B cell (primary cell): Measurements from ENCODE around the gene CBR4. TPM values are rescaled to one million over a fixed set of nuclear protein-coding genes. Genes with fewer than 3 reads are reported as not detected.

Experiments used
- ATAC-seq: fragments of 200-7000 bp; cut with Tn5 transposase; one replicate; pipeline ENCODE4 v1.10.0; 2021; ENCODE audit warnings: low read depth, mild to moderate bottlenecking, moderate number of reproducible peaks, moderate library complexity
- CTCF ChIA-PET: fragments of 350-600 bp; sonication (Branson Sonifier 250); formaldehyde crosslinking; loops from one replicate; lab custom pipeline; 2021; ENCODE audit warnings: antibody characterized with exemption, inconsistent platforms; lab: Charles Lee
- POLR2A ChIA-PET: fragments of 350-600 bp; sonication (Branson Sonifier 250); formaldehyde crosslinking; loops from one replicate; lab custom pipeline; 2021; ENCODE audit warnings: antibody characterized with exemption; lab: Charles Lee
- DNase-seq: peaks from one replicate; pipeline ENCODE4 v3.0.0; 2013
- H2AFZ ChIP-seq: 2 replicates; pipeline ENCODE4 v1.6.1; 2012; ENCODE audit warnings: mild to moderate bottlenecking, low read depth, low read length; ENCODE audit not compliant: insufficient read depth, poor library complexity, severe bottlenecking
- H3K27ac ChIP-seq, 2 donors: 1 replicate in 1 of 2; 2 replicates in 1 of 2; pipeline ENCODE4 v1.5.1; 2012 to 2013; ENCODE audit warnings: low read length in 2 of 2, mild to moderate bottlenecking in 2 of 2, moderate library complexity in 1 of 2
- H3K27me3 ChIP-seq, 4 experiments: fragments of 200-600 bp in 1 of 4; sonication (generic) in 1 of 4; replicated peaks in 1 of 4; 1 replicate in 2 of 4; 2 replicates in 2 of 4; pipeline versions ENCODE4 v1.6.1 to v1.7.0; 2013 to 2016; ENCODE audit warnings: low read length in 3 of 4, mild to moderate bottlenecking in 2 of 4, mixed read lengths in 1 of 4, moderate library complexity in 1 of 4; ENCODE audit not compliant: insufficient read depth in 4 of 4, control insufficient read depth in 3 of 4; ENCODE audit errors: control extremely low read depth in 1 of 4
- H3K36me3 ChIP-seq, 2 experiments: replicated peaks in 1 of 2; 1 replicate in 1 of 2; 2 replicates in 1 of 2; pipeline versions ENCODE4 v1.6.1 to v1.7.1; 2013; ENCODE audit warnings: low read length in 1 of 2; ENCODE audit not compliant: insufficient read depth in 2 of 2, control insufficient read depth in 1 of 2; ENCODE audit errors: control extremely low read depth in 1 of 2, extremely low read depth in 1 of 2
- H3K4me1 ChIP-seq, 2 donors: fragments of 200-600 bp in 1 of 2; sonication (generic) in 1 of 2; 1 replicate in 1 of 2; 2 replicates in 1 of 2; pipeline versions ENCODE4 v1.5.1 to v1.6.1; 2013 to 2017; ENCODE audit warnings: low read length in 2 of 2; ENCODE audit not compliant: control insufficient read depth in 2 of 2, insufficient read depth in 2 of 2
- H3K4me2 ChIP-seq: replicated peaks from 2 replicates; pipeline ENCODE3; 2012; ENCODE audit warnings: mild to moderate bottlenecking, low read depth, low read length; ENCODE audit not compliant: poor library complexity, severe bottlenecking
- H3K4me3 ChIP-seq, 5 experiments: fragments of 200-600 bp in 1 of 5; sonication (generic) in 1 of 5; 1 replicate in 3 of 5; 2 replicates in 2 of 5; pipeline versions ENCODE4 v1.5.1 to v1.7.0; 2011 to 2016; ENCODE audit warnings: low read length in 4 of 5, mild to moderate bottlenecking in 4 of 5, low read depth in 2 of 5, control low read depth in 1 of 5, moderate library complexity in 1 of 5; ENCODE audit not compliant: insufficient read depth in 1 of 5; ENCODE audit errors: control extremely low read depth in 1 of 5, extremely low read depth in 1 of 5
- H3K79me2 ChIP-seq: fragments of 200-600 bp; sonication (generic); one replicate; pipeline ENCODE4 v1.6.0; 2016; ENCODE audit warnings: low read length; ENCODE audit not compliant: control insufficient read depth, insufficient read depth
- H3K9ac ChIP-seq: fragments of 200-600 bp; sonication (generic); 2 replicates; pipeline ENCODE4 v1.6.1; 2017; ENCODE audit warnings: mild to moderate bottlenecking, low read length, moderate library complexity
- H3K9me3 ChIP-seq, 3 donors: one replicate each; pipeline versions ENCODE4 v1.6.1 to v1.7.1; 2013; ENCODE audit warnings: low read length in 2 of 3; ENCODE audit not compliant: control insufficient read depth in 2 of 3, insufficient read depth in 1 of 3; ENCODE audit errors: control extremely low read depth in 1 of 3
- H4K20me1 ChIP-seq: 2 replicates; pipeline ENCODE4 v1.6.0; 2012; ENCODE audit warnings: mild to moderate bottlenecking, low read length; ENCODE audit not compliant: insufficient read depth, control insufficient read depth, poor library complexity, severe bottlenecking
- H3K27ac Mint-ChIP-seq: one replicate; pipeline ENCODE4 v1.8.0; 2021; ENCODE audit warnings: mixed read lengths
- H3K27me3 Mint-ChIP-seq: one replicate; pipeline ENCODE4 v1.8.0; 2021; ENCODE audit warnings: mixed read lengths
- H3K4me1 Mint-ChIP-seq: one replicate; pipeline ENCODE4 v1.8.0; 2021; ENCODE audit warnings: mixed read lengths
- H3K4me3 Mint-ChIP-seq: one replicate; pipeline ENCODE4 v1.8.0; 2021; ENCODE audit warnings: mixed read lengths
- H3K9me3 Mint-ChIP-seq: one replicate; pipeline ENCODE4 v1.8.0; 2022; ENCODE audit warnings: mixed read lengths; ENCODE audit not compliant: insufficient read depth
- CTCF ChIP-seq: fragments of 200-600 bp; IDR thresholded peaks from one replicate; pipeline ENCODE4 v1.8.0; 2022; ENCODE audit warnings: antibody characterized with exemption, mild to moderate bottlenecking
- EZH2 ChIP-seq: IDR thresholded peaks from 2 replicates; pipeline ENCODE4 v1.6.1; 2012; ENCODE audit warnings: borderline replicate concordance, low read depth, mild to moderate bottlenecking, moderate library complexity, low read length; ENCODE audit not compliant: insufficient read depth, poor library complexity, severe bottlenecking
- WGBS: methylation state at CpG from one replicate; pipeline ENCODE4 v1.1.5; 2013; ENCODE audit warnings: missing lambda C conversion rate; ENCODE audit not compliant: insufficient coverage; 5-methylcytosine and 5-hydroxymethylcytosine counted together
- intact Hi-C: fragments of 100-400 bp; cut with micrococcal nuclease; formaldehyde crosslinking; loops from one replicate; pipeline ENCODE4 v1.10.0; 2022
- polyA plus RNA-seq: library from polyadenylated mRNA; depleted of rRNA; stranded (reverse); fragments of >200 nt; gene quantifications from 2 replicates; pipeline ENCODE4 v1.2.3, GENCODE V29; 2012
- total RNA-seq, 2 donors: library from RNA; stranded (reverse); fragments of 120-200 nt in 1 of 2; gene quantifications; 1 replicate in 1 of 2; 2 replicates in 1 of 2; pipeline versions ENCODE4 v1.2.3 to v1.2.4, GENCODE V29; 2013 to 2022

The CBR4 gene
- total and polyA plus RNA-seq, 2 donors (not counting 1 experiment from before 2014, with no cell fraction given) = 7.9 to 32.1 TPM

GRCh38 chr4:169051761-169052593, 41.9 kb upstream of the CBR4 start:
- CTCF ChIA-PET = no interaction called here

GRCh38 chr4:169050881-169051760, 41.1 kb upstream of the CBR4 start:
- no peak for TF ChIP-seq CTCF
- TF ChIP-seq EZH2 = no peak
- 89% methylated on average over 6 of the region's 9 CpGs for WGBS
- H3K4me3 Mint-ChIP-seq = no peak overlapping the region
- no peaks in the 10 kb centered on the region for H3K79me2 ChIP-seq
- H3K27ac ChIP-seq = no peak overlapping the region
- H3K4me1 ChIP-seq = no peaks in the 10 kb centered on the region
- no peak overlapping the region for H3K27ac Mint-ChIP-seq
- H3K9me3 ChIP-seq = no peaks in the 10 kb centered on the region
- H3K9me3 Mint-ChIP-seq = no peaks in the 10 kb centered on the region
- no peaks in the 10 kb centered on the region for H3K36me3 ChIP-seq
- no peaks in the 10 kb centered on the region for H4K20me1 ChIP-seq
- CTCF ChIA-PET = no interaction called here
- H3K4me3 ChIP-seq = no peak overlapping the region
- no peak overlapping the region for H3K4me2 ChIP-seq
- intact Hi-C loops = no loop called here
- no peak overlapping the region for H3K9ac ChIP-seq
- POLR2A ChIA-PET = interaction anchor here (0.6 kb wide), 1 partner anchor 165 kb away, joined by 3 read pairs; no protein-coding TSS in a partner anchor
- H2AFZ ChIP-seq = no peak overlapping the region
- H3K4me1 Mint-ChIP-seq = no peaks in the 10 kb centered on the region
- ATAC-seq (no peak), DNase-seq (no peak)
- H3K27me3 ChIP-seq = no peaks in the 10 kb centered on the region
- peaks cover 16% of the 10 kb centered on the region for H3K27me3 Mint-ChIP-seq

More at GRCh38 chr4:169051761-169052593, 41.9 kb upstream of the CBR4 start:
- Histone ChIP-seq H3K9me3 (no peaks in the 10 kb centered on the region), H3K4me2 (no peak overlapping the region), H4K20me1 (no peaks in the 10 kb centered on the region), H3K27me3 (no peaks in the 10 kb centered on the region), H3K4me3 (no peak overlapping the region), H3K4me1 (no peaks in the 10 kb centered on the region), H3K36me3 (no peaks in the 10 kb centered on the region), H2AFZ (no peak overlapping the region), H3K27ac (no peak overlapping the region), H3K9ac (no peak overlapping the region), H3K79me2 (no peaks in the 10 kb centered on the region)
- H3K4me1 Mint-ChIP-seq = no peaks in the 10 kb centered on the region
- no peak overlapping the region for H3K4me3 Mint-ChIP-seq
- TF ChIP-seq EZH2 = no peak
- no peak overlapping the region for H3K27ac Mint-ChIP-seq
- 97% methylated on average over 4 of the region's 10 CpGs for WGBS
- ATAC-seq (no peak), DNase-seq (no peak)
- POLR2A ChIA-PET = no interaction called here
- no peaks in the 10 kb centered on the region for H3K9me3 Mint-ChIP-seq
- H3K27me3 Mint-ChIP-seq = peaks cover 16% of the 10 kb centered on the region
- intact Hi-C loops = no loop called here
